NCI-H2029 treated with DMSO at 0.1 percent for 48 hours (cell line): ENCODE measurements around the gene ZNF417.
"Not testable (repeated sequence)": the region's sequence is repeated elsewhere in the genome, so short reads cannot be mapped to it uniquely, and the experiment has no call there.

Experiments used
- DNase-seq: peaks from one replicate; lab custom pipeline; 2025; lab: John Stamatoyannopoulos, UW

ZNF417 gene

GRCh38 chr19:57916168-57916995 is at the start of gene ZNF417:
Gene ZNF417 (minus strand): TSS chr19:57916592. CDS start chr19:57916411, 181 bp downstream.
- peak; percentile 82 for DNase-seq

- DNase-seq: no peak
Observed at GRCh38 chr19:57964761-57965160, 48.4 kb upstream of the ZNF417 start.

GRCh38 chr19:57961785-57962184 is 45.4 kb upstream of the ZNF417 start:
- DNase-seq: no peak

GRCh38 chr19:57954996-57955395 is 38.6 kb upstream of the ZNF417 start:
- no peak for DNase-seq

DNA sequence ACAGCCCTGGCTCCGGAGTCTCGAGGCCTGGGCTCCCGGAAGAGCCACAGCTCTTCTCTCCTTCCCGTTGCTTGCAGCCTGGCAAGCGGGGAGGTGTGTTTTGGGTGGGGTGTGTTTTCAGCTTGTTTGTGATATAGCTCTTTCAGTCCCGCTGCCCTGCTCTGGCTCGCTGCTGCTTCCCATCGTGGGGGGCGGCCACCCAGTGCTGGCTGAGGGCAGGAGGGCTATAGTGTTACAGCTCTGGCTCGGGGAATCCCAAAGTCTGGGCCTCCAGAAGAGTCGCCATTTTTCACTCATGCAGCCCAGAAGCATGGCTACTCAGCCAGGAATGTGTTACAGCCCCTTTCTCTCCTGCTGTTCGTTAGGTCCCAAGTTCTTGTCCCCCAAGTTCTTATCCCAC is 33.3 kb upstream of the ZNF417 start:
- DNase-seq: no peak

GRCh38 chr19:57949296-57949695 is 32.9 kb upstream of the ZNF417 start:
- no peak for DNase-seq

GRCh38 chr19:57947419-57948134 is 31.2 kb upstream of the ZNF417 start, which contains the start of gene ZNF256:
Gene ZNF256 (minus strand): TSS chr19:57947706. CDS start chr19:57947474, 232 bp downstream.
- peak; percentile 94 for DNase-seq

- DNase-seq: no peak
Observed at GRCh38 chr19:57947088-57947418, 30.7 kb upstream of the ZNF417 start.

DNA sequence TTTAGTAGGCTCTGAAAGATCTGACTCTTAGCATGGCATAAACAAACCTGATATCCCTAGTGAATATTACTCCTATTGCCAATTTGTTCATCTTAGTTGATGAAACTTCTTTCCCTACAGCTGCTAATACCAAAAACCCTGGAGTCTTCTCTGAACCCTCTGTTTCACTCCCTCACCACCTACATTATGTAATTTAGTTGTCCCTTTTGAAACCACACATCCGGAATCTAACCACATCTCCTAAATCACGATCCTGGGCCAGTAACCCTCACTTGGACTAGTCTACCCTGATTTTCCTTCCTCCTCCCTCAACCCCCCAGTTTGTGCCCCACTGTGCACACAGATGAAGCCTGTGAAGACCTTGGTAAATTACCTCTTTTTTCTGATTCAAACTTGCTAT is 29.9 kb upstream of the ZNF417 start:
- no peak for DNase-seq

DNA sequence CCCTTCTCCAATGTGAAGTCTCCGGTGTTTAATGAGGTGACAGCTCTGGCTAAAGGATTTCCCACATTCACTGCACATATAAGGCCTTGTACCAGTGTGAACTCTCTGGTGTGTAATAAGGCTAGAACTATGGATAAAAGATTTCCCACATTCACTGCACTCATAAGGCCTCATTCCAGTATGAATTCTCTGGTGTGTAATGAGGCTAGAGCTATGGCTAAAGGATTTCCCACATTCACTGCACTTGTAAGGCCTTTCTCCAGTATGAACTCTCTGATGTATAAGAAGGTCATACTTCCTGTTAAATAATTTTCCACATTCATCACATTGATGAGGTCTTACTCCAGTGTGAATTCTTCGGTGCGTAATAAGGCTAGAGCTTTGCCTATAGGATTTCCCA is 25.2 kb upstream of the ZNF417 start:
- DNase-seq: no peak

DNA sequence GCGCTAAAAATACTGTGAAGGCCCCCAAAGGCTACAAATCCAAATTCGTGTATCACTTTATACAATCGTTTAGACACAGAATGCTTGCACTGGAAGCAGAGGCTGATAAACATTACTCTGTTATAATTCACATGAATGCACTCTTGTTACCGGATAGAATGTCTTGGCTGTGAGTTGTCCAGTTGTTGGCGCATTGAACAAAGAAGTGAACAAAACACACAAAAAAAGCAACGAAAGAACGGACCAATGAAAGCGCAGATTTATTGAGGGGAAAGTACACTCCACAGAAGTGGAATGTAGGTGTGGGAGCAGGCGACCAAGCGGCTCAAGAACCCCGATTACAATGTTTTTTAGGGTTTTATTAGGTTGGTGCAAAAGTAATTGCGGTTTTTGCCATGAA is 19.3 kb upstream of the ZNF417 start:
- no peak for DNase-seq

- DNase-seq: peak; percentile 3
Observed at GRCh38 chr19:57934820-57935665, 18.7 kb upstream of the ZNF417 start, which contains the start of gene ZNF418. Gene ZNF418 (minus strand): TSS chr19:57935402. CDS start chr19:57933822, 1,580 bp downstream.

- no peak for DNase-seq
Observed at GRCh38 chr19:57927587-57927986, 11.2 kb upstream of the ZNF417 start.

GRCh38 chr19:57914531-57914930 is 1.9 kb downstream of the ZNF417 start:
- no peak for DNase-seq

DNA sequence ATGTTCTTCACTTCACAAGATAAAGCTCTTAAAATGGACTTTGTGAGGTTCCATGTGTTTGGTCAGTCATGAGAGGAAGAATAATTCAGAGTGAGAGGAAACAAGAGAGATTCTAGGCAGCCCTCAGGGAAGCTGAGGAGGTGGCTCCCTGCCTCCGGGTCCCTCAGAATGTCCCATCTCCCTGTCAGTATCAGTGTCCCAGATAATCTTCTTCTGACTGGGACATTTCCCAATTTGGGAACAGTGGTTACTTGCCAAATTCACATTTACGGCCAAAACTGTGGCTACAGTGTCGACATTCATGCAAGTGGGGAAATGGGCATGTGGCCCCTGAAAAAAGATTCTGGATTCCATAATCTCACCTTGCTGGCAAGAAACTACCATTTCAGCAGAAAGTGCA is 9.0 kb downstream of the ZNF417 start:
- DNase-seq: no peak

- no peak for DNase-seq
Observed at GRCh38 chr19:57905258-57905657, 11.1 kb downstream of the ZNF417 start.

- DNase-seq: no peak
Observed at GRCh38 chr19:57903618-57904184, 12.7 kb downstream of the ZNF417 start.

DNA sequence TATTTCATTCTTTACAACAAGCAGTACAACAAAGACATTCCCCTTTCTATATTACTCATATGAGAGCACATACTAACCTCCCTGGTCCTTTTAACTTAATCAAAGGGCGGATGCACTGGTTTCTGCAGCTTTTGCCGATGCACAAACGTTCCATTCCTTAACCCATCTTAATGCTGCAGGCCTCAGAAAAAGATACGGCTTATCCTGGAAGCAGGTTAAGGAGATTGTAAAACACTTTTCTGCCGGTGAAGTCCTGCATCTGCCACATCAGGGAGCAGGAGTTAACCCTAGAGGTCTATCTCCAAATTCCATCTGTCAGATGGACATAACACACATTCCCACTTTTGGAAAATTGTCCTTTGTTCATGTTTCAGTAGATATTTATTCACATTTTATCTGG is 16.1 kb downstream of the ZNF417 start:
- no peak for DNase-seq

DNA sequence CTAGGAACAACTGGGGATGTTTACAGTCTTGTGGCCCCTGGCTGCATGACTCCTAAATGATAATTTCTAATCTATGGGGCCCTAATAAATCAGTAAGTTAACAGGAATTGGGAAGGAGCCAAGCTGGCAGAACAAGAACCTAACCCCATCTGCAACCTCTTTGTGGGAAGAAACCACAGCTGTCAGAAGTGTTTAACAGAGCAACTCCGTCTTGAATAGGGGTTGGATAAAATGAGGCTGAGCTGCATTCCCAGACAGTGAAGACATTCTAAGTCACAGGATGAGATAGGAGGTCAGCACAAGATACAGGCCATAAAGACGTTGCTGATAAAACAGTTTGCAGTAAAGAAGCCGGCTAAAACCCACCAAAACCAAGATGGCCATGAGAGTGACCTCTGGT is 25.7 kb downstream of the ZNF417 start:
- DNase-seq: not testable (repeated sequence)

DNA sequence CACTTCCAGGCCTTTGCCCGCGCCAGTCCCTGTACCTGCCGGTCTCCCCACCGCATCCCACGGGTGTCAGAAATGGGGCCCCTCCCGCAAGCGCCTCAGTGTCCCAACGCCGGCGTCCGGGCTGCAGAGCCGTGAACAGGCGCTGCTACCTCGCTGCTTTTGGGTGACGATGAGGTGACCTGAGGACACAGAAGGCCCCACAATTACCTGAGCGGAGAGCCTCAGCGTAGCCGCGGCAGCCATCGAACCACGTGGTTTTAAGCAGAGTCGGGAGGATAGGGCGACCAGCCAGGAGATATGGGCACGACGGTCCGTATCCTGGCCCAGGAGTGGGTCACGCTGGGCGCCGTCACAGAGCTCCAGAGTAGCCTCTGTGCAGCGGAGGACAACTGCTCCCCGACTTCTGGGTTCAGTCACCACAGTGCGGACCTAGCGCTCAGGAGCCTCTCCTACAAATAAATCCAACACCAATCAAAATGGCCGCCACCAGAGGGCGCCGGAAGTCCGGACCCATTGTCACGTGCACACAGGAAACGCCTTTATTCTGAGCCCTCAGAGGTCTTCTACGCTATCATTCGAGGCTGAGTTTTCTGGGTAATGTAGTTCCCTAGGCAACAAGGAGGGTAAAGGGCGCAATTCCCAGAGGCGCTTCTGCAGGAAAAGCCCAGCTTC is 27.7 kb downstream of the ZNF417 start, which contains the start of gene ZNF814:
ZNF814 (minus strand) TSS at position 478 of the 672 bp plus-strand sequence; CDS start at position 243, 235 bp downstream.
- DNase-seq: peak; percentile 83

DNA sequence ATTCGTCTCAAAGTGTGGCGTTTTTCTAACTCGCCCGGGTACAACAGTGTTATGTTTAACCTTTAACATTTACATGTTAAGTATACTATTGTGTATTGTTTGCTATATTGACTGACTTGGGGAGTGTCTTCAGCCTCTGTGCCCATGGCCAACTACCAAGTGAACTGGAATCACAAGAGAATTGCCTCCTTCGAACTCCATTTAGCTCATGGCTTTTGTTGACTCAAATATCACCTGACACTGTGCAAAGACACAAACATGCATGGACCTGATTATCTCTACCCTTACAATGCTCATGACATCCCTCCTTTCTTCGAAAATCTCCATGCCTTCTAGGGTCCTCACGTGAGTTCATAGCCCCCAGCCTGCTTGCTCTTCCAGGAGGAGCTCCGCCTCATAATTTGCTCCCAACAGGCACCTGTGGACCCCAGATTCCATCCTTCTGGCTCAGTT is 28.3 kb downstream of the ZNF417 start:
- DNase-seq: peak; percentile 8
